ENCODE data around the gene NLRC3. TPM values are rescaled to one million over a fixed set of nuclear protein-coding genes. Genes with fewer than 3 reads are reported as not detected.

NLRC3 gene
- total RNA-seq, 6 donors from 2014 or later: 2.6 to 19.9 (median 3.9) TPM

DNA sequence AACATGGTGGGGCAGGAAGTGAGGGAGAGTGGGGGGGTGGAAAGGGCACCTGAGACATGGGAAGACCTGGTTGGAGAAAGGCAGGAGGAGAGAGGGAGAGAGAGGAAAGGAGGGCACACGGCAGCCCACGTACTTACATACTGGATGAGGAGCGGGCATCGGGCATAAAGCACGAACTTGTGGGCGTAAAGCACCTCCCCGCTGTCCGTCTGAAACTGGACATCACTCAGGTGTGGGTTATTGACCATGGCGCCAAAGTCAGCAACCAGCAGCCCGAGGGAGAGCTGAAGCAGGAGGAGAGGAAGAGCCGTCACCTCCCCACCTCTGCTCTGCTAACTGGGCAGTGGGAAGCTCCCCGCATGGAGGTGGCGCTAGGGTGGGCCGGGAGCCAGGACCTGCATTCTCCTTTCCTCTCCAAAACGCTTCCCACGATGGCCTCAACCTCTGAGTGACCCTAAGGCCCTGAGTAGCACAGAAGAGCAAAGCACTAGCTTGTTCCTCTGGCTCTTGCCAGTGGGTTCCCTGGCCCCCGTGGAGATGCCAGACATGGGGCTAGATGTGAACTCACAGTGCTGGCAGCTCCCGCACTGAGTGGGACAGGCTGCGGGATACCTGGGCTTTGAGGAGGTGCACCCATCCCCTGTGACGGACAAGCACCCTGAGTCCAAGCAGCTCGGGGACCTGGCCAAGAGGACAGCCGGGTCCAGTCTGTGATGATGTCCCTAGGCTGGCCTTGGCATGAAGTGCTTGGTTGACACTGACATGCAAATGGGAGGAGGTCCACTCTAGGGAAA is 17.3 kb upstream of the NLRC3 start:
- H3K36me3 ChIP-seq: peaks cover 0 to 27% (median 13%) of the 10 kb centered on the region in 4 donors
- WGBS, 2 donors: 93 to 95% methylated on average over 15 to 22 of the region's 22 CpGs
- TF ChIP-seq POLR2A (IDR thresholded peaks at IDR 0.05) (no peak), POLR2AphosphoS5 (IDR thresholded peaks at IDR 0.05) (no peak), EP300 (IDR thresholded peaks at IDR 0.05) (no peak)
- TF ChIP-seq, protein P1, sequence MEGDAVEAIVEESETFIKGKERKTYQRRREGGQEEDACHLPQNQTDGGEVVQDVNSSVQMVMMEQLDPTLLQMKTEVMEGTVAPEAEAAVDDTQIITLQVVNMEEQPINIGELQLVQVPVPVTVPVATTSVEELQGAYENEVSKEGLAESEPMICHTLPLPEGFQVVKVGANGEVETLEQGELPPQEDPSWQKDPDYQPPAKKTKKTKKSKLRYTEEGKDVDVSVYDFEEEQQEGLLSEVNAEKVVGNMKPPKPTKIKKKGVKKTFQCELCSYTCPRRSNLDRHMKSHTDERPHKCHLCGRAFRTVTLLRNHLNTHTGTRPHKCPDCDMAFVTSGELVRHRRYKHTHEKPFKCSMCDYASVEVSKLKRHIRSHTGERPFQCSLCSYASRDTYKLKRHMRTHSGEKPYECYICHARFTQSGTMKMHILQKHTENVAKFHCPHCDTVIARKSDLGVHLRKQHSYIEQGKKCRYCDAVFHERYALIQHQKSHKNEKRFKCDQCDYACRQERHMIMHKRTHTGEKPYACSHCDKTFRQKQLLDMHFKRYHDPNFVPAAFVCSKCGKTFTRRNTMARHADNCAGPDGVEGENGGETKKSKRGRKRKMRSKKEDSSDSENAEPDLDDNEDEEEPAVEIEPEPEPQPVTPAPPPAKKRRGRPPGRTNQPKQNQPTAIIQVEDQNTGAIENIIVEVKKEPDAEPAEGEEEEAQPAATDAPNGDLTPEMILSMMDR (IDR thresholded peaks at IDR 0.05): no peak
- ATAC-seq (ENCODE audit: low FRiP score in 2 of 2) (no peak), DNase-seq (no peak)
- no peak overlapping the region for H3K27ac ChIP-seq
- H3K9me3 ChIP-seq: no peaks in the 10 kb centered on the region
- no peak overlapping the region for H3K4me3 ChIP-seq
- H3K27me3 ChIP-seq: no peaks in the 10 kb centered on the region
- peaks cover 8 to 18% (median 16%) of the 10 kb centered on the region in 4 donors for H3K4me1 ChIP-seq

DNA sequence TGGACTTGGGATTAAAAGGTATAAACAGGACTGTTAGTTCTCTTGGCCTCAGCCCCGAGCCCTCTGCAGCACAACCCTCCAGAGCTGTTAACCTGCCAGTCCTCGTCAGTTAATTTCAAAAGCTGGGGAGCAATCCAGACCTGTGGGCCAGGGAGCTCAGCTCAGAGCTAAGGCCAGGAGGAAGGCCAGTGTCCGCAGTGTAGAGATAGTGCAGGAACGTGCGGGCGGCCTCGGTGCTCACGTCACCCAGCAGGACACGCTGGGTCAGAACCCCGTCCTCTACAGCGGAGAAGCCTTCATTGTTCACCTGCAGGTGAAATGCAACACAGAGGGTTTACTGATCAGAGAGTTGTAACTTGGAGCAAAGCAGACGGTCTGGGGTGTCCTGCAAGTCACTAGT is 15.4 kb upstream of the NLRC3 start:
- Histone ChIP-seq H3K27me3 (no peaks in the 10 kb centered on the region), H3K27ac (no peak overlapping the region), H3K9me3 (no peaks in the 10 kb centered on the region), H3K4me1 (peaks cover 8 to 18% (median 16%) of the 10 kb centered on the region in 4 donors), H3K4me3 (no peak overlapping the region), H3K36me3 (peaks cover 0 to 22% (median 12%) of the 10 kb centered on the region in 4 donors)
- TF ChIP-seq POLR2A (IDR thresholded peaks at IDR 0.05): no peak
- TF ChIP-seq, protein P1 (IDR thresholded peaks at IDR 0.05): no peak
- no peak for TF ChIP-seq EP300 (IDR thresholded peaks at IDR 0.05)
- no peak for TF ChIP-seq POLR2AphosphoS5 (IDR thresholded peaks at IDR 0.05)
- DNase-seq (no peak), ATAC-seq (ENCODE audit: low FRiP score in 2 of 2) (no peak)
- 95 to 98% methylated on average over 12 of the region's 12 CpGs for WGBS, 2 donors

DNA sequence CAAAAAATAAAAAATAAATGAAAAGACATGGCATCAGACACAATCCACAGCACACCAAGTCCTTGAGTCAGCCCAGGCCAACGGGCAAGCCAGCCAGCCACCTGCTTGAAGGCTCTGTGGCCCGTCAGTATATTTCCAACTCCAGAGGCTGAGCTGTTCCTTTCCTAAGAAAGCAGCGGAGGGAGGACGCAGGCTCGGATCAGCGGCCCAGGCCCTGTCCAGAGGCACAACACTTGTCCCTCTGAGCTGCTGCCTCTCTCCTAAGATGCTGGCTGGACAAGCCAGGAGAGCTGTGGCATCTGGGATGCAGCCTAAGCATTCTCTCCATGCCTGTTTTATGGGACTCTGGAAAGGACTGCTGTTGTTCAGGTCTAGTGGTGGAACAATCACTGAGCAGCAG is 14.8 kb upstream of the NLRC3 start:
- TF ChIP-seq, protein P1 (IDR thresholded peaks at IDR 0.05): no peak
- TF ChIP-seq POLR2AphosphoS5 (IDR thresholded peaks at IDR 0.05): no peak
- no peaks in the 10 kb centered on the region for H3K27me3 ChIP-seq
- H3K9me3 ChIP-seq: no peaks in the 10 kb centered on the region
- ATAC-seq (ENCODE audit: low FRiP score in 2 of 2) (no peak), DNase-seq (no peak)
- H3K36me3 ChIP-seq: peaks cover 0 to 22% (median 11%) of the 10 kb centered on the region in 4 donors
- H3K4me1 ChIP-seq: peaks cover 8 to 18% (median 16%) of the 10 kb centered on the region in 4 donors
- no peak overlapping the region for H3K4me3 ChIP-seq
- WGBS, 2 donors: 90 to 92% methylated on average over 4 to 6 of the region's 6 CpGs
- H3K27ac ChIP-seq: peak overlapping the region in 1 of 4 donors; percentile 67

DNA sequence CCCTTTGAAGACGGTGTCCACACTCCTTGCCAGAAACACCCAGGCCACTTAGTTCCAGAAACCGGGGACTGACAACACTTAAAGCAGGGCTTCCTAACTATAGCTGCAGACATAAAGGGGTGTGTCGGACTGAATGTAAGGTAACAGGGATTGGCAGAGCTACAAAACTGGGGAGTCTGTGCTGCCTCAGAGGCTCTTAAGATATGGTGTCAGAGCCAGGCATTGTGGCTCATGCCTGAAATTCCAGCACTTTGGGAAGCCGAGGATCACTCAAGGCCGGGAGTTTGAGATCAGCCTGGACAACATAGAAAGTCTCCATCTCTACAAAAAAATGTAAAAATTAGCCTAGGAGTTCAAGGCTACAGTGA is 14.2 kb upstream of the NLRC3 start:
- Histone ChIP-seq H3K36me3 (peaks cover 0 to 22% (median 11%) of the 10 kb centered on the region in 4 donors), H3K4me1 (peaks cover 8 to 18% (median 16%) of the 10 kb centered on the region in 4 donors), H3K4me3 (peak overlapping the region in 1 of 4 donors; percentile 6), H3K27ac (peak overlapping the region in 2 of 4 donors; percentile 67 to 72), H3K9me3 (no peaks in the 10 kb centered on the region), H3K27me3 (no peaks in the 10 kb centered on the region)
- DNase-seq (peak in 1 of 2 donors; percentile 55), ATAC-seq (ENCODE audit: low FRiP score in 2 of 2) (no peak)
- TF ChIP-seq POLR2A (IDR thresholded peaks at IDR 0.05): no peak
- no peak for TF ChIP-seq EP300 (IDR thresholded peaks at IDR 0.05)
- TF ChIP-seq, protein P1 (IDR thresholded peaks at IDR 0.05): no peak
- TF ChIP-seq POLR2AphosphoS5 (IDR thresholded peaks at IDR 0.05): no peak
- 47 to 73% methylated on average over 5 of the region's 5 CpGs for WGBS, 2 donors

All from upper lobe of left lung (tissue), 6 donors.